Mucosa of descending colon (tissue), 3 donors: Measurements from ENCODE around the gene CPB2. TPM values are rescaled to one million over a fixed set of nuclear protein-coding genes. Genes with fewer than 3 reads are reported as not detected.

Experiments used
- ATAC-seq: fragments of 200-7000 bp; cut with Tn5 transposase; one replicate; pipeline ENCODE4 v1.9.1; 2020; ENCODE audit warnings: mild to moderate bottlenecking, moderate library complexity
- DNase-seq, 3 donors: peaks; one replicate each; pipeline ENCODE4 v3.0.0-alpha.2; 2020
- H3K36me3 ChIP-seq: fragments of 200-600 bp; one replicate; pipeline ENCODE4 v1.8.0; 2021; ENCODE audit warnings: low read depth, mild to moderate bottlenecking
- H3K4me1 ChIP-seq: fragments of 200-600 bp; one replicate; pipeline ENCODE4 v1.8.0; 2021; ENCODE audit warnings: low read depth, mild to moderate bottlenecking
- H3K4me3 ChIP-seq: fragments of 200-600 bp; one replicate; pipeline ENCODE4 v1.8.0; 2021; ENCODE audit warnings: mild to moderate bottlenecking
- H3K9me3 ChIP-seq: fragments of 200-600 bp; one replicate; pipeline ENCODE4 v1.8.0; 2021; ENCODE audit warnings: mild to moderate bottlenecking
- intact Hi-C, 2 donors: fragments of 100-400 bp; cut with DNase I in 1 of 2; cut with micrococcal nuclease in 1 of 2; formaldehyde crosslinking; loops; one replicate each; pipeline versions ENCODE4 v1.11.0 to v1.11.1; 2022; cut with DNase I, micrococcal nuclease
- total RNA-seq, 3 donors: library from RNA; stranded (reverse); fragmentation: NEBNext Ultra II Directional in 2 of 3; extraction: Animal tissue kit (Norgen Biotek cat#: 25700) in 2 of 3; gene quantifications; one replicate each; pipeline versions ENCODE4 v1.2.1 to v1.2.4, GENCODE V29; 2021 to 2023
- TF ChIP-seq, protein P1 (sequence below): fragments of 200-600 bp; IDR thresholded peaks from one replicate; pipeline ENCODE4 v1.8.0; 2022; ENCODE audit warnings: antibody characterized with exemption, mild to moderate bottlenecking
- donor health status: DM: no; HTN: no; CAD: no; lungs with moderate emphysema.
- donor health status: DM: no; HTN: no; CAD: no.
- donor health status: DM: no; HTN: yes; CAD: no.

CPB2 gene
- total RNA-seq, 3 donors from 2014 or later, result not detected

DNA sequence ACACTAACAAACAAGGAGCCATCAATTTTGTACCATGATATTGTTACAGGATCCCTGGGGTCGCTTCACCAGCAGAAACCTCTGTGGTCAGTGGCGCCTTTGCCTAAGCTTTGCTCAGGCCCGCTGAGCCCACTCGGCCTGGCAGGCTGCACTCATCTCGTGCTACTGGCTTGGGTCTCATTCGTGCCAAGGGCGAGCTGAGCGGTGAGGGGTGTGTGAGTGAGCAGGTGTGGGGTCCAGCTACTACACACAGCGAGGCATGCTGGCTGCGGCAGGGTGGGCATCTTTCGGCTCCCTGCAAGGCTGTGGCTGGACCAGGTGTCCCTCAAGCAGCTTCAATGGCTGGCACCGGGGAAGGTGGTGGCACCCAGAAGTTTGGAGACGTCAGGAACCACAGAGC is 19.1 kb downstream of the CPB2 start:
- TF ChIP-seq, protein P1, sequence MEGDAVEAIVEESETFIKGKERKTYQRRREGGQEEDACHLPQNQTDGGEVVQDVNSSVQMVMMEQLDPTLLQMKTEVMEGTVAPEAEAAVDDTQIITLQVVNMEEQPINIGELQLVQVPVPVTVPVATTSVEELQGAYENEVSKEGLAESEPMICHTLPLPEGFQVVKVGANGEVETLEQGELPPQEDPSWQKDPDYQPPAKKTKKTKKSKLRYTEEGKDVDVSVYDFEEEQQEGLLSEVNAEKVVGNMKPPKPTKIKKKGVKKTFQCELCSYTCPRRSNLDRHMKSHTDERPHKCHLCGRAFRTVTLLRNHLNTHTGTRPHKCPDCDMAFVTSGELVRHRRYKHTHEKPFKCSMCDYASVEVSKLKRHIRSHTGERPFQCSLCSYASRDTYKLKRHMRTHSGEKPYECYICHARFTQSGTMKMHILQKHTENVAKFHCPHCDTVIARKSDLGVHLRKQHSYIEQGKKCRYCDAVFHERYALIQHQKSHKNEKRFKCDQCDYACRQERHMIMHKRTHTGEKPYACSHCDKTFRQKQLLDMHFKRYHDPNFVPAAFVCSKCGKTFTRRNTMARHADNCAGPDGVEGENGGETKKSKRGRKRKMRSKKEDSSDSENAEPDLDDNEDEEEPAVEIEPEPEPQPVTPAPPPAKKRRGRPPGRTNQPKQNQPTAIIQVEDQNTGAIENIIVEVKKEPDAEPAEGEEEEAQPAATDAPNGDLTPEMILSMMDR, result no peak
- no peaks in the 10 kb centered on the region for H3K4me1 ChIP-seq
- DNase-seq, result no peak
- intact Hi-C loops, result no loop called here
- ATAC-seq, result no peak
- H3K36me3 ChIP-seq, result no peaks in the 10 kb centered on the region
- no peak overlapping the region for H3K4me3 ChIP-seq
- H3K9me3 ChIP-seq, result no peaks in the 10 kb centered on the region

- H3K4me3 ChIP-seq, result no peak overlapping the region
- intact Hi-C loops, result no loop called here
- H3K9me3 ChIP-seq, result no peaks in the 10 kb centered on the region
- no peaks in the 10 kb centered on the region for H3K4me1 ChIP-seq
- ATAC-seq (no peak), DNase-seq (no peak)
- H3K36me3 ChIP-seq, result no peaks in the 10 kb centered on the region
- TF ChIP-seq, protein P1, result no peak
These were observed 22.5 kb downstream of the CPB2 start for GRCh38 chr13:46082324-46082723.

GRCh38 chr13:46079770-46080169 is 25.1 kb downstream of the CPB2 start:
- no peak for DNase-seq
- no peak for ATAC-seq
- Histone ChIP-seq H3K4me3 (no peak overlapping the region), H3K36me3 (no peaks in the 10 kb centered on the region), H3K9me3 (no peaks in the 10 kb centered on the region), H3K4me1 (no peaks in the 10 kb centered on the region)
- intact Hi-C loops, result no loop called here
- TF ChIP-seq, protein P1, result no peak

DNA sequence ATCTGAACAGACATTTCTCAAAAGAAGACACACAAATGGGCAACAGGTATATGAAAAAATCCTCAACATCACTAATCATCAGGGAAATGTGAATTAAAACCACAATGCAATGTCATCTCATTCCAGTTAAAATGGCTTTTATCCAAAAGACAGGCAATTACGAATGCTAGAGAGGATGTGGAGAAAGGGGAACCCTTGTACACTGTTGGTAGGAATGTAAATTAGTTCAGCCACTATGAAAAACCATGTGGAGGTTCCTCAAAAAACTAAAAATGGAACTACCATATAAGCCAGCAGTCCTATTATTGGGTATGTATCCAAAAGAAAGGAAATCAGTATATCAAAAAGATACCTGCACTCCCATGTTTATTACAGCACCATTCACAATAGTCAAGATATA is 27.6 kb downstream of the CPB2 start:
- no peak for DNase-seq

GRCh38 chr13:46076827-46077226 is 28.0 kb downstream of the CPB2 start:
- no peaks in the 10 kb centered on the region for H3K4me1 ChIP-seq
- DNase-seq, result no peak
- no peak for ATAC-seq
- no peaks in the 10 kb centered on the region for H3K9me3 ChIP-seq
- intact Hi-C loops, result no loop called here
- TF ChIP-seq, protein P1, result no peak
- H3K4me3 ChIP-seq, result no peak overlapping the region
- no peaks in the 10 kb centered on the region for H3K36me3 ChIP-seq

More for the DNA sequence above, 27.6 kb downstream of the CPB2 start:
- Histone ChIP-seq H3K36me3 (no peaks in the 10 kb centered on the region), H3K9me3 (no peaks in the 10 kb centered on the region), H3K4me1 (no peaks in the 10 kb centered on the region), H3K4me3 (no peak overlapping the region)
- intact Hi-C loops, result no loop called here
- TF ChIP-seq, protein P1, result no peak
- ATAC-seq, result no peak

GRCh38 chr13:46075811-46076210 is 29.0 kb downstream of the CPB2 start:
- no peaks in the 10 kb centered on the region for H3K36me3 ChIP-seq
- no peak overlapping the region for H3K4me3 ChIP-seq
- no peaks in the 10 kb centered on the region for H3K4me1 ChIP-seq
- intact Hi-C loops, result no loop called here
- TF ChIP-seq, protein P1, result no peak
- ATAC-seq (no peak), DNase-seq (no peak)
- no peaks in the 10 kb centered on the region for H3K9me3 ChIP-seq
